ENCODE results near the gene MEOX1.

Gene MEOX1

GRCh38 chr17:43652124-43652480 is 9.6 kb downstream of the MEOX1 start:
- intact Hi-C loops (cut with DNase I; ENCODE audit: low total_unique reads), result no loop called here
- no peaks in the 10 kb centered on the region for H3K27me3 ChIP-seq
- H3K9me3 ChIP-seq, result no peaks in the 10 kb centered on the region
- DNase-seq, result no peak
- no peak for TF ChIP-seq CTCF (IDR thresholded peaks at IDR 0.05)
- no peak overlapping the region for H3K4me3 ChIP-seq
- H3K36me3 ChIP-seq, result no peaks in the 10 kb centered on the region
- H3K4me1 ChIP-seq, result no peaks in the 10 kb centered on the region
- no peak overlapping the region for H3K27ac ChIP-seq

- Histone ChIP-seq H3K4me3 (no peak overlapping the region), H3K36me3 (no peaks in the 10 kb centered on the region), H3K27ac (no peak overlapping the region), H3K9me3 (no peaks in the 10 kb centered on the region), H3K27me3 (peaks cover 0 to 8% of the 10 kb centered on the region in 2 donors), H3K4me1 (peaks cover 0 to 12% (median 5%) of the 10 kb centered on the region in 4 donors)
- DNase-seq, result no peak
- TF ChIP-seq CTCF (IDR thresholded peaks at IDR 0.05), result no peak
- intact Hi-C loops (cut with DNase I; ENCODE audit: low total_unique reads), result no loop called here
Observed at GRCh38 chr17:43650471-43650870, 11.3 kb downstream of the MEOX1 start.

- DNase-seq, result no peak
- Histone ChIP-seq H3K4me3 (no peak overlapping the region), H3K27ac (no peak overlapping the region), H3K36me3 (no peaks in the 10 kb centered on the region), H3K27me3 (peaks cover 0 to 10% of the 10 kb centered on the region in 2 donors), H3K4me1 (peaks cover 0 to 13% (median 5%) of the 10 kb centered on the region in 4 donors), H3K9me3 (no peaks in the 10 kb centered on the region)
- intact Hi-C loops (cut with DNase I; ENCODE audit: low total_unique reads), result no loop called here
- TF ChIP-seq CTCF (IDR thresholded peaks at IDR 0.05), result no peak
Observed at GRCh38 chr17:43648916-43649315, 12.8 kb downstream of the MEOX1 start.

GRCh38 chr17:43645765-43646481 is 15.8 kb downstream of the MEOX1 start:
- intact Hi-C loops (cut with DNase I; ENCODE audit: low total_unique reads), result no loop called here
- DNase-seq, result peak; percentile 78 to 82
- Histone ChIP-seq H3K27me3 (peaks cover 0 to 10% of the 10 kb centered on the region in 2 donors), H3K27ac (peak overlapping the region; percentile 72 to 77), H3K36me3 (no peaks in the 10 kb centered on the region), H3K9me3 (no peaks in the 10 kb centered on the region), H3K4me3 (peak overlapping the region; percentile 50 to 57), H3K4me1 (peaks cover 0 to 13% (median 5%) of the 10 kb centered on the region in 4 donors)
- TF ChIP-seq CTCF (IDR thresholded peaks at IDR 0.05), result no peak

- Histone ChIP-seq H3K27ac (peak overlapping the region; percentile 72 to 77), H3K4me3 (peak overlapping the region; percentile 50 to 57), H3K9me3 (no peaks in the 10 kb centered on the region), H3K36me3 (no peaks in the 10 kb centered on the region), H3K27me3 (peaks cover 0 to 10% of the 10 kb centered on the region in 2 donors), H3K4me1 (peaks cover 0 to 13% (median 5%) of the 10 kb centered on the region in 4 donors)
- intact Hi-C loops (cut with DNase I; ENCODE audit: low total_unique reads), result no loop called here
- no peak for DNase-seq
- no peak for TF ChIP-seq CTCF (IDR thresholded peaks at IDR 0.05)
Observed at GRCh38 chr17:43645450-43645764, 16.3 kb downstream of the MEOX1 start.

Measured in tibial artery (tissue), 4 donors.